Measurements from ENCODE around the gene GAD1. TPM values are rescaled to one million over a fixed set of nuclear protein-coding genes. Genes with fewer than 3 reads are reported as not detected.

The GAD1 gene
- total RNA-seq, 1 experiment from 2014 or later: 1.1 TPM

GRCh38 chr2:170771421-170771937 is 45.2 kb upstream of the GAD1 start:
- BruUV-seq (replicated peaks): no TSS peak
- POLR2A ChIA-PET (ENCODE audit: low non-redundant PET): interaction anchor here (0.5 kb wide), 1 partner anchor 91 kb away, joined by 3 read pairs; no protein-coding TSS in a partner anchor
- intact Hi-C loops (cut with micrococcal nuclease; ENCODE audit: unreplicated experiment): no loop called here

GRCh38 chr2:170772295-170772694 is 44.4 kb upstream of the GAD1 start:
- ChIA-PET POLR2A (ENCODE audit: low non-redundant PET) (interaction anchor here (0.5 kb wide), 1 partner anchor 200 kb away, joined by 3 read pairs; no protein-coding TSS in a partner anchor), CTCF (no interaction called here)
- Histone ChIP-seq H3K36me3 (ENCODE audit: insufficient read depth, low read length, poor library complexity, severe bottlenecking) (no peaks in the 10 kb centered on the region), H3K27me3 (replicated peaks; ENCODE audit: insufficient read depth, low read depth, low read length, poor library complexity) (peaks cover 38% of the 10 kb centered on the region), H3K27ac (ENCODE audit: low read depth, low read length, poor library complexity, severe bottlenecking) (no peak overlapping the region), H3K4me3 (ENCODE audit: low read depth, low read length, poor library complexity, severe bottlenecking) (no peak overlapping the region), H3K4me1 (ENCODE audit: insufficient read depth, low read length, poor library complexity, severe bottlenecking) (peaks cover 7% of the 10 kb centered on the region), H3K9me3 (ENCODE audit: low read depth, low read length, poor library complexity, severe bottlenecking) (no peaks in the 10 kb centered on the region)
- DNase-seq (ENCODE audit: low spot score): no peak
- no peak for TF ChIP-seq EZH2 (IDR thresholded peaks at IDR 0.05; ENCODE audit: borderline replicate concordance, low read depth, low read length, poor library complexity, severe bottlenecking)
- TF ChIP-seq CTCF (conservative IDR thresholded peaks at IDR 0.05; ENCODE audit: low read depth, low read length): no peak
- intact Hi-C loops (cut with micrococcal nuclease; ENCODE audit: unreplicated experiment): no loop called here
- BruUV-seq (replicated peaks): no TSS peak

More at GRCh38 chr2:170771421-170771937, 45.2 kb upstream of the GAD1 start:
- H3K27ac ChIP-seq (ENCODE audit: low read depth, low read length, poor library complexity, severe bottlenecking): no peak overlapping the region
- peak; percentile 4 for DNase-seq (ENCODE audit: low spot score)
- no peaks in the 10 kb centered on the region for H3K36me3 ChIP-seq (ENCODE audit: insufficient read depth, low read length, poor library complexity, severe bottlenecking)
- H3K4me3 ChIP-seq (ENCODE audit: low read depth, low read length, poor library complexity, severe bottlenecking): peak overlapping the region; percentile 49
- peaks cover 7% of the 10 kb centered on the region for H3K4me1 ChIP-seq (ENCODE audit: insufficient read depth, low read length, poor library complexity, severe bottlenecking)
- peaks cover 32% of the 10 kb centered on the region for H3K27me3 ChIP-seq (replicated peaks; ENCODE audit: insufficient read depth, low read depth, low read length, poor library complexity)
- TF ChIP-seq EZH2 (IDR thresholded peaks at IDR 0.05; ENCODE audit: borderline replicate concordance, low read depth, low read length, poor library complexity, severe bottlenecking) (peak; percentile 59), CTCF (conservative IDR thresholded peaks at IDR 0.05; ENCODE audit: low read depth, low read length) (no peak)
- CTCF ChIA-PET: no interaction called here
- H3K9me3 ChIP-seq (ENCODE audit: low read depth, low read length, poor library complexity, severe bottlenecking): no peaks in the 10 kb centered on the region

GRCh38 chr2:170774074-170774473 is 42.6 kb upstream of the GAD1 start:
- Histone ChIP-seq H3K27ac (ENCODE audit: low read depth, low read length, poor library complexity, severe bottlenecking) (no peak overlapping the region), H3K4me3 (ENCODE audit: low read depth, low read length, poor library complexity, severe bottlenecking) (no peak overlapping the region), H3K27me3 (replicated peaks; ENCODE audit: insufficient read depth, low read depth, low read length, poor library complexity) (peaks cover 56% of the 10 kb centered on the region), H3K36me3 (ENCODE audit: insufficient read depth, low read length, poor library complexity, severe bottlenecking) (no peaks in the 10 kb centered on the region), H3K9me3 (ENCODE audit: low read depth, low read length, poor library complexity, severe bottlenecking) (no peaks in the 10 kb centered on the region), H3K4me1 (ENCODE audit: insufficient read depth, low read length, poor library complexity, severe bottlenecking) (peaks cover 7% of the 10 kb centered on the region)
- TF ChIP-seq EZH2 (IDR thresholded peaks at IDR 0.05; ENCODE audit: borderline replicate concordance, low read depth, low read length, poor library complexity, severe bottlenecking) (no peak), CTCF (conservative IDR thresholded peaks at IDR 0.05; ENCODE audit: low read depth, low read length) (no peak)
- ChIA-PET CTCF (no interaction called here), POLR2A (ENCODE audit: low non-redundant PET) (no interaction called here)
- no peak for DNase-seq (ENCODE audit: low spot score)
- intact Hi-C loops (cut with micrococcal nuclease; ENCODE audit: unreplicated experiment): no loop called here
- BruUV-seq (replicated peaks): no TSS peak

Data from A673 (cell line).